CD4-positive, alpha-beta memory T cell (primary cell): ENCODE data around the gene GNG7. TPM values are rescaled to one million over a fixed set of nuclear protein-coding genes. Genes with fewer than 3 reads are reported as not detected.
"Not testable (repeated sequence)": the region's sequence is repeated elsewhere in the genome, so short reads cannot be mapped to it uniquely, and the experiment has no call there.

Experiments
- CTCF ChIA-PET: fragments of 350-600 bp; sonication (Branson Sonifier 250); formaldehyde crosslinking; loops from one replicate; lab custom pipeline; 2021; ENCODE audit warnings: inconsistent platforms; ENCODE audit not compliant: partially characterized antibody; lab: Charles Lee
- POLR2A ChIA-PET: fragments of 350-600 bp; sonication (Branson Sonifier 250); formaldehyde crosslinking; loops from one replicate; lab custom pipeline; 2021; ENCODE audit not compliant: partially characterized antibody; lab: Charles Lee
- DNase-seq, 5 donors: peaks; one replicate each; pipeline versions ENCODE4 v3.0.0 to v3.0.0-alpha.2; 2020 to 2022; ENCODE audit warnings: mixed read lengths in 1 of 5
- H3K27ac ChIP-seq: one replicate; pipeline ENCODE4 v1.7.0; 2013; ENCODE audit warnings: low read depth, low read length
- H3K27me3 ChIP-seq: 2 replicates; pipeline ENCODE4 v1.7.0; 2013; ENCODE audit warnings: mild to moderate bottlenecking, low read length, moderate library complexity; ENCODE audit not compliant: insufficient read depth
- H3K36me3 ChIP-seq: 2 replicates; pipeline ENCODE4 v1.7.0; 2013; ENCODE audit warnings: mild to moderate bottlenecking, low read length, moderate library complexity; ENCODE audit not compliant: insufficient read depth
- H3K4me1 ChIP-seq: 2 replicates; pipeline ENCODE4 v1.7.0; 2013; ENCODE audit warnings: mild to moderate bottlenecking, low read length, moderate library complexity; ENCODE audit not compliant: insufficient read depth
- H3K4me3 ChIP-seq, 2 donors: one replicate each; pipeline ENCODE4 v1.7.0; 2013; ENCODE audit warnings: low read length in 2 of 2, mild to moderate bottlenecking in 1 of 2
- H3K9me3 ChIP-seq, 2 donors: one replicate each; pipeline ENCODE4 v1.7.0; 2013; ENCODE audit warnings: low read length in 2 of 2, control low read depth in 1 of 2; ENCODE audit not compliant: control insufficient read depth in 1 of 2
- H3K27ac Mint-ChIP-seq, 7 donors: one replicate each; pipeline ENCODE4 v1.8.0; 2020 to 2021; ENCODE audit warnings: mixed read lengths in 7 of 7, mild to moderate bottlenecking in 6 of 7, inconsistent platforms in 3 of 7, moderate library complexity in 3 of 7
- H3K27me3 Mint-ChIP-seq, 2 donors: one replicate each; pipeline ENCODE4 v1.8.0; 2020 to 2021; ENCODE audit warnings: mixed read lengths in 2 of 2
- H3K36me3 Mint-ChIP-seq, 2 donors: one replicate each; pipeline ENCODE4 v1.8.0; 2020 to 2021; ENCODE audit warnings: mixed read lengths in 2 of 2, inconsistent platforms in 1 of 2, mild to moderate bottlenecking in 1 of 2
- H3K4me1 Mint-ChIP-seq, 4 donors: one replicate each; pipeline ENCODE4 v1.8.0; 2020 to 2021; ENCODE audit warnings: mixed read lengths in 4 of 4, mild to moderate bottlenecking in 1 of 4
- H3K4me3 Mint-ChIP-seq, 8 donors: one replicate each; pipeline ENCODE4 v1.8.0; 2020 to 2021; ENCODE audit warnings: mixed read lengths in 8 of 8, mild to moderate bottlenecking in 7 of 8, moderate library complexity in 6 of 8, inconsistent platforms in 3 of 8
- H3K9me3 Mint-ChIP-seq, 8 donors: one replicate each; pipeline ENCODE4 v1.8.0; 2020 to 2021; ENCODE audit warnings: mixed read lengths in 8 of 8, mild to moderate bottlenecking in 5 of 8, inconsistent platforms in 3 of 8, moderate library complexity in 1 of 8
- intact Hi-C: fragments of 100-400 bp; cut with micrococcal nuclease; formaldehyde crosslinking; loops from one replicate; pipeline ENCODE4 v1.15.1; 2023
- polyA plus RNA-seq, 2 donors: library from polyadenylated mRNA; unstranded; fragments of 300-500 nt; fragmentation: Illumina TruSeq; gene quantifications; one replicate each; pipeline ENCODE4 v1.2.3, GENCODE V29; 2021
- total RNA-seq, 2 experiments: library from RNA; stranded (reverse); gene quantifications; one replicate each; pipeline ENCODE4 v1.2.3, GENCODE V29; 2021

The GNG7 gene
- total and polyA plus RNA-seq, 4 experiments from 2014 or later: 1.9 to 4.2 (median 3.2) TPM

- H3K9me3 Mint-ChIP-seq, H3K36me3 Mint-ChIP-seq, H3K27me3 Mint-ChIP-seq, H3K4me3 ChIP-seq, intact Hi-C loops, H3K9me3 ChIP-seq, H3K27ac ChIP-seq, CTCF ChIA-PET, H3K27me3 ChIP-seq, H3K36me3 ChIP-seq, DNase-seq: not testable (repeated sequence)
- Mint-ChIP-seq H3K4me3 (peak overlapping the region in 2 of 8 donors; percentile 68 to 72), H3K4me1 (peaks cover 15 to 41% (median 24%) of the 10 kb centered on the region in 4 donors), H3K27ac (peak overlapping the region in 3 of 7 donors; percentile 73 to 91 (median 78))
- POLR2A ChIA-PET: interaction anchor here (1.1 to 8.3 kb wide), 4 partner anchors 12 to 114 kb away, joined by 4 to 271 read pairs (median 6); partner anchors contain the start of gene GADD45B
- H3K4me1 ChIP-seq: peaks cover 25% of the 10 kb centered on the region
Measured at GRCh38 chr19:2506656-2507055, 195.8 kb downstream of the GNG7 start.

- peak overlapping the region; percentile 48 to 89 (median 78) for H3K4me3 Mint-ChIP-seq
- H3K4me1 Mint-ChIP-seq: peaks cover 15 to 41% (median 24%) of the 10 kb centered on the region in 4 donors
- intact Hi-C loops: loop anchor here (1.0 to 2.0 kb wide), 3 partner anchors 25 to 49 kb away; no protein-coding TSS in a partner anchor
- POLR2A ChIA-PET: interaction anchor here (0.6 to 8.3 kb wide), 16 partner anchors 9 to 860 kb away, joined by 3 to 271 read pairs (median 8); partner anchors contain the start of genes GADD45B and LMNB2
- Histone ChIP-seq H3K4me1 (peaks cover 25% of the 10 kb centered on the region), H3K27me3 (no peaks in the 10 kb centered on the region), H3K9me3 (no peaks in the 10 kb centered on the region), H3K36me3 (no peaks in the 10 kb centered on the region), H3K27ac (peak overlapping the region; percentile 74), H3K4me3 (peak overlapping the region in 1 of 2 donors; percentile 23)
- peak overlapping the region; percentile 93 to 97 (median 96) for H3K27ac Mint-ChIP-seq
- no peaks in the 10 kb centered on the region for H3K9me3 Mint-ChIP-seq
- H3K27me3 Mint-ChIP-seq: no peaks in the 10 kb centered on the region
- peak; percentile 74 to 91 (median 75) for DNase-seq
- CTCF ChIA-PET: interaction anchor here (0.6 to 3.4 kb wide), 9 partner anchors 9 to 678 kb away, joined by 3 to 13 read pairs (median 4); partner anchors contain the start of gene GADD45B
- no peaks in the 10 kb centered on the region for H3K36me3 Mint-ChIP-seq
Measured at GRCh38 chr19:2503521-2504109, 198.9 kb downstream of the GNG7 start.

GRCh38 chr19:2500841-2501261 lies 201.6 kb downstream of the GNG7 start:
- Mint-ChIP-seq H3K4me3 (no peak overlapping the region), H3K27me3 (no peaks in the 10 kb centered on the region), H3K27ac (no peak overlapping the region), H3K36me3 (no peaks in the 10 kb centered on the region), H3K4me1 (peaks cover 9 to 35% (median 17%) of the 10 kb centered on the region in 4 donors), H3K9me3 (no peaks in the 10 kb centered on the region)
- POLR2A ChIA-PET: interaction anchor here (1.0 kb wide), 1 partner anchor 25 kb away, joined by 3 read pairs; the partner anchor contains the start of gene GADD45B
- no peak for DNase-seq
- CTCF ChIA-PET: no interaction called here
- Histone ChIP-seq H3K9me3 (no peaks in the 10 kb centered on the region), H3K27ac (no peak overlapping the region), H3K36me3 (no peaks in the 10 kb centered on the region), H3K4me1 (peaks cover 26% of the 10 kb centered on the region), H3K4me3 (no peak overlapping the region), H3K27me3 (no peaks in the 10 kb centered on the region)
- intact Hi-C loops: no loop called here

- H3K4me3 ChIP-seq: no peak overlapping the region
- H3K4me1 ChIP-seq: peaks cover 33% of the 10 kb centered on the region
- Mint-ChIP-seq H3K9me3 (no peaks in the 10 kb centered on the region), H3K27ac (peak overlapping the region in 3 of 7 donors; percentile 22 to 72 (median 59)), H3K4me1 (peaks cover 9 to 35% (median 18%) of the 10 kb centered on the region in 4 donors), H3K27me3 (no peaks in the 10 kb centered on the region), H3K36me3 (no peaks in the 10 kb centered on the region), H3K4me3 (peak overlapping the region in 1 of 8 donors; percentile 10)
- H3K9me3 ChIP-seq: no peaks in the 10 kb centered on the region
- H3K36me3 ChIP-seq: no peaks in the 10 kb centered on the region
- CTCF ChIA-PET: interaction anchor here (0.7 kb wide), 1 partner anchor 75 kb away, joined by 3 read pairs; no protein-coding TSS in a partner anchor
- H3K27ac ChIP-seq: no peak overlapping the region
- DNase-seq: no peak
- POLR2A ChIA-PET: interaction anchor here (1.0 kb wide), 1 partner anchor 24 kb away, joined by 3 read pairs; the partner anchor contains the start of gene GADD45B
- intact Hi-C loops: no loop called here
- no peaks in the 10 kb centered on the region for H3K27me3 ChIP-seq
Measured at GRCh38 chr19:2500156-2500555, 202.3 kb downstream of the GNG7 start.

DNA sequence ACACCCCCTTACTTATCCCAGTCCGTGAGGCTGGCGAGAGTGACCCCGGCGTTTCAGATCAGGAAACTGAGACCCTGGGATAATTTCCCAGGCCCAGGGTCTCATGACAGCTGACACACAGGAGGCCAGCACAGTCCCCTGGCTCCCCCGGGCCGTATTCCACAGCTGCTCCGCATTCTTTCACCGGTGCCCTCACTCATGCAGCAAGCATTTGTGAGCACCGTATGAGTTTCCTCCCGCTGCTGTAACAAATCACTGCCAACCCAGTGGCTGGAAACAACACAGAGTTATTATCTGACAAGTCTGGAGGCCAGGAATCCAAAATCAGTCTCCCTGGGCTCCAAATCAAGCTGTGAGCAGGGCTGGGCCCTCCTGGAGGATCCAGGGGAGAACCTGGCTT lies 205.3 kb downstream of the GNG7 start:
- H3K27ac Mint-ChIP-seq: peak overlapping the region in 1 of 7 donors; percentile 32
- intact Hi-C loops: no loop called here
- no peak for DNase-seq
- Histone ChIP-seq H3K9me3 (no peaks in the 10 kb centered on the region), H3K36me3 (no peaks in the 10 kb centered on the region), H3K4me1 (peaks cover 20% of the 10 kb centered on the region), H3K4me3 (no peak overlapping the region), H3K27ac (no peak overlapping the region), H3K27me3 (no peaks in the 10 kb centered on the region)
- H3K9me3 Mint-ChIP-seq: no peaks in the 10 kb centered on the region
- ChIA-PET CTCF (interaction anchor here (0.6 to 1.6 kb wide), 4 partner anchors 16 to 139 kb away, joined by 3 to 5 read pairs (median 4); partner anchors contain the start of gene GADD45B), POLR2A (interaction anchor here (1.1 to 15.8 kb wide), 2 partner anchors 19 to 65 kb away, joined by 3 to 206 read pairs; partner anchors contain the start of gene GADD45B)
- H3K27me3 Mint-ChIP-seq: peaks cover 2 to 6% of the 10 kb centered on the region in 2 donors
- peaks cover 1 to 31% (median 11%) of the 10 kb centered on the region in 4 donors for H3K4me1 Mint-ChIP-seq
- no peak overlapping the region for H3K4me3 Mint-ChIP-seq
- no peaks in the 10 kb centered on the region for H3K36me3 Mint-ChIP-seq

- H3K27me3 Mint-ChIP-seq: peaks cover 5 to 11% of the 10 kb centered on the region in 2 donors
- peak overlapping the region; percentile 54 to 76 (median 62) for H3K4me3 Mint-ChIP-seq
- H3K36me3 ChIP-seq: no peaks in the 10 kb centered on the region
- H3K9me3 Mint-ChIP-seq: no peaks in the 10 kb centered on the region
- H3K27me3 ChIP-seq: peaks cover 9% of the 10 kb centered on the region
- intact Hi-C loops: loop anchor here (2.0 kb wide), 1 partner anchor 19 kb away; the partner anchor contains the start of gene GADD45B
- no peak for DNase-seq
- H3K4me3 ChIP-seq: peak overlapping the region in 1 of 2 donors; percentile 77
- peak overlapping the region; percentile 56 for H3K27ac ChIP-seq
- POLR2A ChIA-PET: interaction anchor here (1.0 to 15.8 kb wide), 5 partner anchors 8 to 56 kb away, joined by 3 to 206 read pairs (median 11); partner anchors contain the start of gene GADD45B
- peaks cover 1 to 36% (median 13%) of the 10 kb centered on the region in 4 donors for H3K4me1 Mint-ChIP-seq
- no peaks in the 10 kb centered on the region for H3K9me3 ChIP-seq
- CTCF ChIA-PET: interaction anchor here (1.1 to 1.6 kb wide), 2 partner anchors 20 to 141 kb away, joined by 3 to 5 read pairs; partner anchors contain the start of gene GADD45B
- peak overlapping the region in 4 of 7 donors; percentile 32 to 75 (median 60) for H3K27ac Mint-ChIP-seq
- H3K4me1 ChIP-seq: peaks cover 20% of the 10 kb centered on the region
- H3K36me3 Mint-ChIP-seq: no peaks in the 10 kb centered on the region
Measured at GRCh38 chr19:2495651-2496316, 206.7 kb downstream of the GNG7 start.
